A549 (cell line): ENCODE measurements around the gene SPC25. TPM values are rescaled to one million over a fixed set of nuclear protein-coding genes. Genes with fewer than 3 reads are reported as not detected.
"Not testable (repeated sequence)": the region's sequence is repeated elsewhere in the genome, so short reads cannot be mapped to it uniquely, and the experiment has no call there.

Source experiments
- ATAC-seq, 2 experiments: fragments of 200-7000 bp in 1 of 2; fragments of >200 bp in 1 of 2; cut with Nextera tagmentation in 1 of 2; cut with Tn5 transposase in 1 of 2; 3 replicates each; pipeline versions ENCODE4 v1.8.0 to v1.9.1; 2018 to 2020; ENCODE audit warnings: mild to moderate bottlenecking in 1 of 2, moderate library complexity in 1 of 2
- CTCF ChIA-PET: fragments of 300-600 bp; sonication (Branson Sonifier 250); formaldehyde crosslinking; extraction: SDS; loops from one replicate; lab custom pipeline; 2021; ENCODE audit warnings: antibody characterized with exemption, inconsistent platforms; lab: Yijun Ruan, JAX
- POLR2A ChIA-PET: fragments of 350-600 bp; formaldehyde crosslinking; extraction: SDS; loops from one replicate; lab custom pipeline; 2021; ENCODE audit warnings: antibody characterized with exemption, inconsistent platforms; lab: Yijun Ruan, JAX
- DNase-seq, 2 experiments: peaks; one replicate each; pipeline versions ENCODE4 v3.0.0 to v3.0.0-alpha.2; 2011 to 2016; ENCODE audit warnings: low read depth in 1 of 2, low spot score in 1 of 2
- FAIRE-seq: peaks from 2 replicates; lab custom pipeline; 2011; peaks lifted over from hg19 to GRCh38; lab: Jason Lieb, UNC
- H3K27ac ChIP-seq, 2 experiments: fragments of >200 bp; sonication (Bioruptor Twin); formaldehyde crosslinking; 3 replicates each; pipeline ENCODE4 v1.5.1; 2016 to 2017
- H3K4me1 ChIP-seq: fragments of >200 bp; sonication (Bioruptor Twin); formaldehyde crosslinking; 3 replicates; pipeline ENCODE4 v1.6.1; 2016
- H3K4me2 ChIP-seq: fragments of >200 bp; sonication (Bioruptor Twin); formaldehyde crosslinking; 3 replicates; pipeline ENCODE4 v1.6.1; 2016
- H3K4me3 ChIP-seq: fragments of >200 bp; sonication (Bioruptor Twin); formaldehyde crosslinking; 3 replicates; pipeline ENCODE4 v1.5.1; 2016
- H3K9me3 ChIP-seq: fragments of >200 bp; sonication (Bioruptor Twin); formaldehyde crosslinking; 3 replicates; pipeline ENCODE4 v1.6.1; 2016
- CBX2 ChIP-seq: fragments of 200-600 bp; sonication (generic); IDR thresholded peaks from 2 replicates; pipeline ENCODE4 v1.6.1; 2016; ENCODE audit warnings: low read depth, mild to moderate bottlenecking, borderline replicate concordance
- CBX8 ChIP-seq: fragments of 200-600 bp; sonication (generic); IDR thresholded peaks from 2 replicates; pipeline ENCODE4 v1.6.1; 2016
- CEBPB ChIP-seq, 2 experiments: fragments of >200 bp in 1 of 2; sonication (Bioruptor Twin) in 1 of 2; formaldehyde crosslinking in 1 of 2; IDR thresholded peaks; 2 replicates each; pipeline ENCODE4 v1.6.1; 2012 to 2016
- CHD4 ChIP-seq: fragments of 200-600 bp; sonication (generic); IDR thresholded peaks from 2 replicates; pipeline ENCODE4 v1.6.1; 2016; ENCODE audit warnings: antibody characterized with exemption, mild to moderate bottlenecking, borderline replicate concordance
- ESRRA ChIP-seq: fragments of 150-350 bp; IDR thresholded peaks from 2 replicates; pipeline ENCODE4 v1.6.1; 2014; ENCODE audit warnings: mild to moderate bottlenecking, low read length, borderline replicate concordance
- FOSB ChIP-seq: fragments of 250-450 bp; sonication (Bioruptor Pico); IDR thresholded peaks from 2 replicates; pipeline ENCODE4 v1.5.0; 2020; ENCODE audit warnings: mild to moderate bottlenecking, moderate library complexity
- GATA3 ChIP-seq: IDR thresholded peaks from 2 replicates; pipeline ENCODE4 v1.6.1; 2012; ENCODE audit warnings: borderline replicate concordance
- HOXB5 ChIP-seq: fragments of 250-450 bp; sonication (Bioruptor Pico); IDR thresholded peaks from 2 replicates; pipeline ENCODE4 v1.5.0; 2020; ENCODE audit warnings: mild to moderate bottlenecking, moderate library complexity
- JUN ChIP-seq, 2 experiments: fragments of >200 bp; sonication (Bioruptor Twin); formaldehyde crosslinking; IDR thresholded peaks; 2 replicates in 1 of 2; 3 replicates in 1 of 2; pipeline ENCODE4 v1.6.1; 2016 to 2017
- JUNB ChIP-seq: fragments of >200 bp; sonication (Bioruptor Twin); formaldehyde crosslinking; IDR thresholded peaks from 2 replicates; pipeline ENCODE4 v1.6.1; 2016
- NPAS2 ChIP-seq: fragments of 250-450 bp; sonication (Bioruptor Pico); IDR thresholded peaks from 2 replicates; pipeline ENCODE4 v1.8.0; 2022; ENCODE audit warnings: mild to moderate bottlenecking, moderate library complexity, borderline replicate concordance
- NR3C1 ChIP-seq: fragments of >200 bp; sonication (Bioruptor Twin); formaldehyde crosslinking; IDR thresholded peaks from 3 replicates; pipeline ENCODE4 v1.6.1; 2017
- POLR2A ChIP-seq: IDR thresholded peaks from 2 replicates; pipeline ENCODE4 v1.6.1; 2012; ENCODE audit warnings: mild to moderate bottlenecking, low read length
- POLR2AphosphoS2 ChIP-seq: conservative IDR thresholded peaks from 2 replicates; pipeline ENCODE4 v1.6.1; 2012; ENCODE audit warnings: low read length, improper control_type of control experiment, inconsistent platforms
- RAD21 ChIP-seq, 2 experiments: fragments of >200 bp in 1 of 2; sonication (Bioruptor Twin) in 1 of 2; formaldehyde crosslinking in 1 of 2; IDR thresholded peaks in 1 of 2; conservative IDR thresholded peaks in 1 of 2; 2 replicates in 1 of 2; 3 replicates in 1 of 2; pipeline ENCODE4 v1.6.1; 2012 to 2018; ENCODE audit warnings: inconsistent platforms in 1 of 2
- SMC3 ChIP-seq: fragments of >200 bp; sonication (Bioruptor Twin); formaldehyde crosslinking; IDR thresholded peaks from 3 replicates; pipeline ENCODE4 v1.6.1; 2018; ENCODE audit warnings: inconsistent platforms
- TFCP2L1 ChIP-seq: fragments of 250-450 bp; sonication (Bioruptor Pico); IDR thresholded peaks from 2 replicates; pipeline ENCODE4 v1.5.0; 2021; ENCODE audit warnings: mild to moderate bottlenecking
- TP53 ChIP-seq: fragments of 250-450 bp; sonication (Bioruptor Pico); IDR thresholded peaks from 2 replicates; pipeline ENCODE4 v1.5.0; 2021; ENCODE audit warnings: mild to moderate bottlenecking, moderate library complexity
- ZC3H11A ChIP-seq: fragments of 450-650 bp; IDR thresholded peaks from 2 replicates; pipeline ENCODE4 v1.6.1; 2014; ENCODE audit warnings: antibody characterized with exemption, mild to moderate bottlenecking
- ZFP36 ChIP-seq: fragments of 450-650 bp; IDR thresholded peaks from 2 replicates; pipeline ENCODE4 v1.6.1; 2014; ENCODE audit warnings: borderline replicate concordance; ENCODE audit not compliant: partially characterized antibody
- WGBS: methylation state at CpG from one replicate; pipeline ENCODE4 v1.1.6; 2017; ENCODE audit errors: missing lambda C conversion rate; 5-methylcytosine and 5-hydroxymethylcytosine counted together
- polyA plus RNA-seq, 4 experiments: library from polyadenylated mRNA; depleted of rRNA in 3 of 4; stranded (reverse); fragments of >200 nt; fragmentation: RNase III in 1 of 4; extraction: RNeasy Plus Mini Kit Qiagen cat#74134 plus additional on column Dnase treatment in 1 of 4; gene quantifications; 2 replicates in 3 of 4; 3 replicates in 1 of 4; pipeline ENCODE4 v1.2.3, GENCODE V29; 2011 to 2017
- TF ChIP-seq, protein P1 (sequence below): fragments of >200 bp; sonication (Bioruptor Twin); formaldehyde crosslinking; IDR thresholded peaks from 3 replicates; pipeline ENCODE4 v1.6.1; 2016
- TF ChIP-seq, protein P2 (sequence below): fragments of 250-450 bp; sonication (Bioruptor Pico); IDR thresholded peaks from 2 replicates; pipeline ENCODE4 v1.5.0; 2021; ENCODE audit warnings: mild to moderate bottlenecking, moderate library complexity, borderline replicate concordance
- TF ChIP-seq, protein P3 (sequence below): IDR thresholded peaks from 2 replicates; pipeline ENCODE4 v1.6.1; 2012
- TF ChIP-seq, protein P4 (sequence below): IDR thresholded peaks from 2 replicates; pipeline ENCODE4 v1.6.1; 2012
- TF ChIP-seq, protein P5 (sequence below): fragments of >200 bp; sonication (Bioruptor Twin); formaldehyde crosslinking; IDR thresholded peaks from 2 replicates; pipeline ENCODE4 v1.6.1; 2016

Gene SPC25
- polyA plus RNA-seq, 2 of the 4 experiments (the other 2 are of a cell fraction) = 23.9 to 27.8 TPM

DNA sequence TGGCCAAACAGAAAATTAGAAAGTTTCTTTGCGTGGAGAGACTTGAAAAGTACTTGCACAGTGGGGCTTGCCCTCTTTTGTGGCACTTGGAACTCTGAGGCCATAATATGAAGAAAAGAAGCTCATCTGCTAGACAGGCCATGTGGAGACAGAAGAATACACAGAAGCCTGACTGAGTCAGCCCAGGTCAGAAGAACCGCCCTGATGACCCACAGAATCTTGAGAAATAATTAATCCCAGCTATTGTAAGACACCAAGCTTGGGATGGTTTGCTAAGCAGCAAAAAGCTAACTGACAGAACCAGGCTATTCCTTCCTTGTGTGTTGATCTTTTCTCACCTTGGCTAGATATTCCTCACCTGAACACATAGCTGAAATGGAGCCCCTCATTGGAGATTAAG, 44.6 kb upstream of the SPC25 start:
- Histone ChIP-seq H3K4me1 (no peaks in the 10 kb centered on the region), H3K4me3 (no peak overlapping the region), H3K27ac (no peak overlapping the region), H3K9me3 (no peaks in the 10 kb centered on the region), H3K4me2 (no peak overlapping the region)
- no peak for FAIRE-seq
- WGBS = 22% methylated on average over 2 of the region's 2 CpGs
- TF ChIP-seq JUN (IDR thresholded peaks at IDR 0.05) (no peak), CEBPB (IDR thresholded peaks at IDR 0.05) (no peak), TP53 (no peak), RAD21 (conservative IDR thresholded peaks at IDR 0.05 in 1 of 2, IDR thresholded peaks at IDR 0.05 in 1 of 2) (no peak), CHD4 (no peak), TFCP2L1 (CRISPR knock-in tag) (no peak), GATA3 (no peak), CBX8 (no peak), POLR2AphosphoS2 (no peak)
- ChIA-PET CTCF (interaction anchor here (1.4 kb wide), 1 partner anchor 14 kb away, joined by 5 read pairs; no protein-coding TSS in a partner anchor), POLR2A (no interaction called here)
- DNase-seq = no peak
- ATAC-seq = no peak

DNA sequence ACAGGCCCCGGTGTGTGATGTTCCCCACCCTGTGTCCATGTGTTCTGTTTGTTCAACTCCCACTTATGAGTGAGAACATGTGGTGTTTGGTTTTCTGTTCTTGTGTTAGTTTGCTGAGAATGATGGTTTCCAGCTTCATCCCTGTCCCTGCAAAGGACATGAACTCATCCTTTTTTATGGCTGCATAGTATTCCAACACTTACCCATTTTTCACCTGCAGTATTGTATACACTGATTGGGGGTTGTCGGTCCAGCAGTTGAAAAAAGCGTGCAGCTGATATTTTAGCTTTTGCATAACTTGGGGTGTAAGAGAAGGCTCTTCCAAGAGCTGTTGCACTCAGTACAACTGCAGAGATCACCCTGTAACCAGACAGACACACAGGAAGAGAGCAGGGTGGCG, 41.9 kb upstream of the SPC25 start:
- 35% methylated on average over 4 of the region's 4 CpGs for WGBS
- H3K27ac ChIP-seq, POLR2A ChIA-PET, ATAC-seq, H3K4me2 ChIP-seq, H3K4me1 ChIP-seq, H3K4me3 ChIP-seq, FAIRE-seq, DNase-seq, H3K9me3 ChIP-seq: not testable (repeated sequence)
- CTCF ChIA-PET = interaction anchor here (0.8 to 2.5 kb wide), 2 partner anchors 11 to 18 kb away, joined by 3 to 7 read pairs; no protein-coding TSS in a partner anchor

DNA sequence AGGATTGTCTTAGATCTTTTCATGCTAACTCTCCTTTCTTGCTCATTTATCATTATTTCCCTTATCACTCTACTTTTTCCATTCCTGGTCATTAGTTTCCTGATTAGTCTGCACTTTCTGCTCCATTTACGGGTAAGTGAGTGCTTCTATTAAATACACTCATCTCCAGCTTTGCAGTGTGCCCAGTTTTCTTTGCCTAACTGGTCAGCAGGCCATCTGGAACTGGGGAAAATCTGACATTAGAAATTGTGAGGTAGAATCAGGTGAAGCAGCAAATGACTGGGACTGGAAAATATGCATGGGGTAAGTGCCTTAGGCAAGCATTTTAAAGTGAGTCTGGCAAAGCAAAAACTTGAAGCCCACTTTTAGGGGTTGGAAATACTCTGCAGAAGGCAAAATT, 40.0 kb upstream of the SPC25 start:
- WGBS = 62% methylated on average over 1 of the region's 1 CpG
- CTCF ChIA-PET = interaction anchor here (0.9 to 2.1 kb wide), 2 partner anchors 9 to 584 kb away, joined by 3 to 6 read pairs; no protein-coding TSS in a partner anchor

More for the DNA sequence above, 40.0 kb upstream of the SPC25 start:
- Histone ChIP-seq H3K27ac (no peak overlapping the region), H3K4me2 (no peak overlapping the region)
- FAIRE-seq (no peak), ATAC-seq (no peak)
- POLR2A ChIA-PET = no interaction called here
- TF ChIP-seq POLR2AphosphoS2 (no peak), NPAS2 (CRISPR knock-in tag) (no peak), HOXB5 (CRISPR knock-in tag) (no peak), JUN (IDR thresholded peaks at IDR 0.05) (no peak), ESRRA (no peak), SMC3 (no peak), JUNB (no peak), POLR2A (no peak), ZC3H11A (no peak), FOSB (CRISPR knock-in tag) (no peak), NR3C1 (no peak), CBX2 (no peak), ZFP36 (no peak)
- TF ChIP-seq, protein P1, sequence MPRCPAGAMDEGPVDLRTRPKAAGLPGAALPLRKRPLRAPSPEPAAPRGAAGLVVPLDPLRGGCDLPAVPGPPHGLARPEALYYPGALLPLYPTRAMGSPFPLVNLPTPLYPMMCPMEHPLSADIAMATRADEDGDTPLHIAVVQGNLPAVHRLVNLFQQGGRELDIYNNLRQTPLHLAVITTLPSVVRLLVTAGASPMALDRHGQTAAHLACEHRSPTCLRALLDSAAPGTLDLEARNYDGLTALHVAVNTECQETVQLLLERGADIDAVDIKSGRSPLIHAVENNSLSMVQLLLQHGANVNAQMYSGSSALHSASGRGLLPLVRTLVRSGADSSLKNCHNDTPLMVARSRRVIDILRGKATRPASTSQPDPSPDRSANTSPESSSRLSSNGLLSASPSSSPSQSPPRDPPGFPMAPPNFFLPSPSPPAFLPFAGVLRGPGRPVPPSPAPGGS = no peak
- TF ChIP-seq, protein P2, sequence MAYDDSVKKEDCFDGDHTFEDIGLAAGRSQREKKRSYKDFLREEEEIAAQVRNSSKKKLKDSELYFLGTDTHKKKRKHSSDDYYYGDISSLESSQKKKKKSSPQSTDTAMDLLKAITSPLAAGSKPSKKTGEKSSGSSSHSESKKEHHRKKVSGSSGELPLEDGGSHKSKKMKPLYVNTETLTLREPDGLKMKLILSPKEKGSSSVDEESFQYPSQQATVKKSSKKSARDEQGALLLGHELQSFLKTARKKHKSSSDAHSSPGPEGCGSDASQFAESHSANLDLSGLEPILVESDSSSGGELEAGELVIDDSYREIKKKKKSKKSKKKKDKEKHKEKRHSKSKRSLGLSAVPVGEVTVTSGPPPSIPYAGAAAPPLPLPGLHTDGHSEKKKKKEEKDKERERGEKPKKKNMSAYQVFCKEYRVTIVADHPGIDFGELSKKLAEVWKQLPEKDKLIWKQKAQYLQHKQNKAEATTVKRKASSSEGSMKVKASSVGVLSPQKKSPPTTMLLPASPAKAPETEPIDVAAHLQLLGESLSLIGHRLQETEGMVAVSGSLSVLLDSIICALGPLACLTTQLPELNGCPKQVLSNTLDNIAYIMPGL (CRISPR knock-in tag) = no peak
- TF ChIP-seq, protein P3, sequence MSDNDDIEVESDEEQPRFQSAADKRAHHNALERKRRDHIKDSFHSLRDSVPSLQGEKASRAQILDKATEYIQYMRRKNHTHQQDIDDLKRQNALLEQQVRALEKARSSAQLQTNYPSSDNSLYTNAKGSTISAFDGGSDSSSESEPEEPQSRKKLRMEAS = no peak
- TF ChIP-seq, protein P4, sequence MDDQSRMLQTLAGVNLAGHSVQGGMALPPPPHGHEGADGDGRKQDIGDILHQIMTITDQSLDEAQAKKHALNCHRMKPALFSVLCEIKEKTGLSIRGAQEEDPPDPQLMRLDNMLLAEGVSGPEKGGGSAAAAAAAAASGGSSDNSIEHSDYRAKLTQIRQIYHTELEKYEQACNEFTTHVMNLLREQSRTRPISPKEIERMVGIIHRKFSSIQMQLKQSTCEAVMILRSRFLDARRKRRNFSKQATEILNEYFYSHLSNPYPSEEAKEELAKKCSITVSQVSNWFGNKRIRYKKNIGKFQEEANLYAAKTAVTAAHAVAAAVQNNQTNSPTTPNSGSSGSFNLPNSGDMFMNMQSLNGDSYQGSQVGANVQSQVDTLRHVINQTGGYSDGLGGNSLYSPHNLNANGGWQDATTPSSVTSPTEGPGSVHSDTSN = no peak
- TF ChIP-seq, protein P5, sequence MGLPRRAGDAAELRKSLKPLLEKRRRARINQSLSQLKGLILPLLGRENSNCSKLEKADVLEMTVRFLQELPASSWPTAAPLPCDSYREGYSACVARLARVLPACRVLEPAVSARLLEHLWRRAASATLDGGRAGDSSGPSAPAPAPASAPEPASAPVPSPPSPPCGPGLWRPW = no peak
- TF ChIP-seq, all 56 proteins: peak for 0
- Histone ChIP-seq H3K4me1 (no peaks in the 10 kb centered on the region), H3K4me3 (no peak overlapping the region), H3K9me3 (no peaks in the 10 kb centered on the region)
- DNase-seq = no peak
